Keratinocyte (primary cell): ENCODE measurements around the gene SHISA5. TPM values are rescaled to one million over a fixed set of nuclear protein-coding genes. Genes with fewer than 3 reads are reported as not detected.
"Not testable (repeated sequence)": the region's sequence is repeated elsewhere in the genome, so short reads cannot be mapped to it uniquely, and the experiment has no call there.

ENCODE experiments used
- DNase-seq: peaks from one replicate; pipeline ENCODE4 v3.0.0-alpha.2; 2011; ENCODE audit warnings: low read depth, missing footprints, low spot score
- FAIRE-seq: peaks from 2 replicates; lab custom pipeline; 2011; peaks lifted over from hg19 to GRCh38; lab: Jason Lieb, UNC
- H2AFZ ChIP-seq: 2 replicates; pipeline ENCODE4 v1.6.0; 2012; ENCODE audit warnings: low read length, control low read depth, inconsistent platforms; ENCODE audit not compliant: control insufficient read depth
- H3K27ac ChIP-seq: 2 replicates; pipeline ENCODE4 v1.5.1; 2011; ENCODE audit warnings: low read length; ENCODE audit not compliant: control insufficient read depth, insufficient read depth
- H3K27me3 ChIP-seq: 3 replicates; pipeline ENCODE4 v1.6.0; 2011; ENCODE audit warnings: low read length; ENCODE audit not compliant: control insufficient read depth, insufficient read depth; ENCODE audit errors: extremely low read depth
- H3K36me3 ChIP-seq, 2 experiments: 2 replicates in 1 of 2; 3 replicates in 1 of 2; pipeline ENCODE4 v1.5.1; 2011; ENCODE audit warnings: low read length in 2 of 2, mild to moderate bottlenecking in 1 of 2; ENCODE audit not compliant: control insufficient read depth in 2 of 2, insufficient read depth in 2 of 2; ENCODE audit errors: extremely low read depth in 1 of 2
- H3K4me1 ChIP-seq: 3 replicates; pipeline ENCODE4 v1.5.1; 2011; ENCODE audit warnings: low read length; ENCODE audit not compliant: control insufficient read depth, insufficient read depth; ENCODE audit errors: extremely low read depth
- H3K4me2 ChIP-seq: 3 replicates; pipeline ENCODE4 v1.6.0; 2011; ENCODE audit warnings: low read depth, low read length; ENCODE audit not compliant: control insufficient read depth, insufficient read depth; ENCODE audit errors: extremely low read depth
- H3K4me3 ChIP-seq, 3 experiments: fragments of 200-600 bp in 1 of 3; sonication (generic) in 1 of 3; 2 replicates in 2 of 3; 3 replicates in 1 of 3; pipeline ENCODE4 v1.5.1; 2011 to 2016; ENCODE audit warnings: low read length in 3 of 3, mild to moderate bottlenecking in 3 of 3, control low read depth in 2 of 3, inconsistent platforms in 1 of 3, low read depth in 1 of 3, mixed read lengths in 1 of 3, mixed run types in 1 of 3, moderate library complexity in 1 of 3; ENCODE audit not compliant: control insufficient read depth in 2 of 3, insufficient read depth in 2 of 3; ENCODE audit errors: extremely low read depth in 1 of 3
- H3K79me2 ChIP-seq: 2 replicates; pipeline ENCODE4 v1.6.0; 2012; ENCODE audit warnings: low read length; ENCODE audit not compliant: control insufficient read depth, insufficient read depth
- H3K9ac ChIP-seq: 3 replicates; pipeline ENCODE4 v1.6.0; 2011; ENCODE audit warnings: low read length; ENCODE audit not compliant: control insufficient read depth, insufficient read depth; ENCODE audit errors: extremely low read depth
- H3K9me1 ChIP-seq: 3 replicates; pipeline ENCODE4 v1.6.0; 2011; ENCODE audit warnings: low read length; ENCODE audit not compliant: control insufficient read depth, insufficient read depth; ENCODE audit errors: extremely low read depth
- H3K9me3 ChIP-seq: 2 replicates; pipeline ENCODE4 v1.5.1; 2012; ENCODE audit warnings: low read depth, low read length; ENCODE audit not compliant: control insufficient read depth
- H4K20me1 ChIP-seq: 3 replicates; pipeline ENCODE4 v1.6.0; 2011; ENCODE audit warnings: low read length; ENCODE audit not compliant: control insufficient read depth, insufficient read depth; ENCODE audit errors: extremely low read depth
- EZH2 ChIP-seq: IDR thresholded peaks from one replicate; pipeline ENCODE4 v1.6.1; 2012; ENCODE audit warnings: inconsistent platforms, mild to moderate bottlenecking, low read length, moderate library complexity
- dilution Hi-C: fragments of 300-500 bp; cut with MboI; formaldehyde crosslinking; loops from one replicate; pipeline ENCODE4 v1.7.0; 2020; ENCODE audit warnings: low sequenced_read_pairs; ENCODE audit not compliant: extremely low pct_ligation_motif_present
- polyA plus RNA-seq, 5 experiments: library from polyadenylated mRNA; depleted of rRNA in 3 of 5; stranded (reverse) in 3 of 5; stranded (forward) in 1 of 5; unstranded in 1 of 5; fragments of >200 nt; gene quantifications; 1 replicate in 1 of 5; 2 replicates in 3 of 5; 3 replicates in 1 of 5; pipeline versions ENCODE4 v1.2.1 to v1.2.3, GENCODE V29; 2011 to 2012; ENCODE audit warnings: missing spikeins in 2 of 5, low read depth in 1 of 5, low replicate concordance in 1 of 5
- TF ChIP-seq, protein P1 (sequence below), 3 experiments: IDR thresholded peaks in 1 of 3; conservative IDR thresholded peaks in 1 of 3; optimal IDR thresholded peaks in 1 of 3; 2 replicates in 2 of 3; 3 replicates in 1 of 3; pipeline versions ENCODE3 to v1.5.1; 2011; ENCODE audit warnings: low read length in 3 of 3, mild to moderate bottlenecking in 3 of 3, moderate library complexity in 2 of 3, control low read depth in 1 of 3, inconsistent platforms in 1 of 3; ENCODE audit not compliant: insufficient read depth in 2 of 3; ENCODE audit errors: extremely low read depth in 1 of 3

SHISA5 gene
- polyA plus RNA-seq, 1 donor (not counting 4 experiments of a cell fraction or from before 2014, with no cell fraction given): 94.4 TPM

DNA sequence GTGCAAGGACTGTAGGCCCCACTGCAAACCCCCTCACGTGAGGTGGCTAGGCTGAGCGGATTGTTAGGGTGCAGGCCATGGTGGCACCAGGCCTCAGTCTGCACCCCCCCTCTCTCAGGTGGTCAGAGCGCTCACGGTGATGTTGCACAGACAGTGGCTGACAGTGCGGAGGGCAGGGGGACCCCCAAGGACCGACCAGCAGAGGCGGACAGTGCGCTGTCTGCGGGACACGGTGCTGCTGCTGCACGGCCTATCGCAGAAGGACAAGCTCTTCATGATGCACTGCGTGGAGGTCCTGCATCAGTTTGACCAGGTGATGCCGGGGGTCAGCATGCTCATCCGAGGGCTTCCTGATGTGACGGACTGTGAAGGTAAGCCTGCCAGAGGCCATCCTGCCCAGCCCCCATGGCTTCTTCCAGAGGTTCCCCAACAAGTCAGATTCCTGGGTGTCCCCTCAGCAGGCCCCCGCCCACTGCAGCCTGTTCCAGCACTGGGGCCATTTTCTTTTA lies 39.2 kb downstream of the SHISA5 start:
- H3K4me2 ChIP-seq: no peak overlapping the region
- H3K9ac ChIP-seq: no peak overlapping the region

DNA sequence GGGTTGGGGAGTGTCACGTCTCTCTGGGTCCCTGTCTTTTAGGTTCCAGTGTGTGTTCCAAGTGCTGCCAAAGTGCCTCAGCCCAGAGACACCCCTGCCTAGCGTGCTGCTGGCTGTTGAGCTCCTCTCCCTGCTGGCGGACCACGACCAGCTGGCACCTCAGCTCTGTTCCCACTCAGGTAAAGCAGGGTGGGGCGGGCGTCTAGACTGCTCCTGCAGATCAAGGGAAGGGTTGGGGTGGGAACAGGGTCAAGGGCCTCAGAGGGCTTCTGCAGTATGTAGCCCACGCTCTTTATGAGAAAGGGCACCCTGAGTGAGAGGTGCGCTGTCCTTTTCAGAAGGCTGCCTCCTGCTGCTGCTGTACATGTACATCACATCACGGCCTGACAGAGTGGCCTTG lies 40.3 kb downstream of the SHISA5 start:
- FAIRE-seq: no peak
- Histone ChIP-seq H3K27me3 (no peaks in the 10 kb centered on the region), H3K9ac (no peak overlapping the region), H2AFZ (no peak overlapping the region), H3K9me1 (no peaks in the 10 kb centered on the region), H3K36me3 (peaks cover 18 to 50% of the 10 kb centered on the region in 2 experiments), H3K79me2 (peaks cover 19% of the 10 kb centered on the region), H4K20me1 (no peaks in the 10 kb centered on the region), H3K4me3 (no peak overlapping the region), H3K9me3 (no peaks in the 10 kb centered on the region), H3K4me2 (no peak overlapping the region), H3K27ac (no peak overlapping the region), H3K4me1 (peaks cover 33% of the 10 kb centered on the region)
- DNase-seq: no peak
- TF ChIP-seq EZH2: no peak
- TF ChIP-seq, protein P1, sequence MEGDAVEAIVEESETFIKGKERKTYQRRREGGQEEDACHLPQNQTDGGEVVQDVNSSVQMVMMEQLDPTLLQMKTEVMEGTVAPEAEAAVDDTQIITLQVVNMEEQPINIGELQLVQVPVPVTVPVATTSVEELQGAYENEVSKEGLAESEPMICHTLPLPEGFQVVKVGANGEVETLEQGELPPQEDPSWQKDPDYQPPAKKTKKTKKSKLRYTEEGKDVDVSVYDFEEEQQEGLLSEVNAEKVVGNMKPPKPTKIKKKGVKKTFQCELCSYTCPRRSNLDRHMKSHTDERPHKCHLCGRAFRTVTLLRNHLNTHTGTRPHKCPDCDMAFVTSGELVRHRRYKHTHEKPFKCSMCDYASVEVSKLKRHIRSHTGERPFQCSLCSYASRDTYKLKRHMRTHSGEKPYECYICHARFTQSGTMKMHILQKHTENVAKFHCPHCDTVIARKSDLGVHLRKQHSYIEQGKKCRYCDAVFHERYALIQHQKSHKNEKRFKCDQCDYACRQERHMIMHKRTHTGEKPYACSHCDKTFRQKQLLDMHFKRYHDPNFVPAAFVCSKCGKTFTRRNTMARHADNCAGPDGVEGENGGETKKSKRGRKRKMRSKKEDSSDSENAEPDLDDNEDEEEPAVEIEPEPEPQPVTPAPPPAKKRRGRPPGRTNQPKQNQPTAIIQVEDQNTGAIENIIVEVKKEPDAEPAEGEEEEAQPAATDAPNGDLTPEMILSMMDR (optimal IDR thresholded peaks at IDR 0.05 in 1 of 3, IDR thresholded peaks at IDR 0.05 in 1 of 3, conservative IDR thresholded peaks at IDR 0.05 in 1 of 3; ENCODE audit: extremely low read depth in 1 of 3, insufficient read depth in 2 of 3, low read length in 3 of 3): no peak
- dilution Hi-C loops: no loop called here

More for the DNA sequence above, 39.2 kb downstream of the SHISA5 start:
- H3K27me3 ChIP-seq: no peaks in the 10 kb centered on the region
- H3K4me1 ChIP-seq: peaks cover 31% of the 10 kb centered on the region
- H3K4me3 ChIP-seq: no peak overlapping the region
- peaks cover 17 to 42% of the 10 kb centered on the region in 2 experiments for H3K36me3 ChIP-seq
- no peak overlapping the region for H2AFZ ChIP-seq
- TF ChIP-seq, protein P1 (optimal IDR thresholded peaks at IDR 0.05 in 1 of 3, IDR thresholded peaks at IDR 0.05 in 1 of 3, conservative IDR thresholded peaks at IDR 0.05 in 1 of 3; ENCODE audit: extremely low read depth in 1 of 3, insufficient read depth in 2 of 3, low read length in 3 of 3): no peak
- no peak for TF ChIP-seq EZH2
- FAIRE-seq: no peak
- peak overlapping the region; percentile 98 for H3K27ac ChIP-seq
- H4K20me1 ChIP-seq: no peaks in the 10 kb centered on the region
- no peaks in the 10 kb centered on the region for H3K9me3 ChIP-seq
- H3K79me2 ChIP-seq: peaks cover 30% of the 10 kb centered on the region
- DNase-seq: no peak
- no peaks in the 10 kb centered on the region for H3K9me1 ChIP-seq
- dilution Hi-C loops: no loop called here

DNA sequence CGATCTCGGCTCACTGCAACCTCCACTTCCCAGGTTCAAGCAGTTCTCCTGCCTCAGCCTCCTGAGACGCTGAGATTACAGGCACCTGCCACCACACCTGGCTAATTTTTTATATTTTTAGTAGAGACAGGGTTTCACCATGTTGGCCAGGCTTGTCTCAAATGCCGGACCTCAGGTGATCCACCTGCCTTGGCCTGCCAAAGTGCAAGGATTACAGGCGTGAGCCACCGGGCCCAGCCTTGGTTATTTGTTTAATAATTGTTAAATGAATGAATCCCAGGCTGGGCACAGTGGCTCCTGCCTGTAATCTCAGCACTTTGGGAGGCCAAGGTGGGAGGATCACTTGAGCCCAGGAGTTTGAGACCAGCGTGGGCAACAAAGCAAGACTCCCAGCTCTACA lies 42.2 kb downstream of the SHISA5 start:
- H3K79me2 ChIP-seq, H4K20me1 ChIP-seq, H2AFZ ChIP-seq, H3K4me3 ChIP-seq, H3K27me3 ChIP-seq, H3K27ac ChIP-seq, DNase-seq, H3K9me1 ChIP-seq, H3K9ac ChIP-seq, dilution Hi-C loops, H3K9me3 ChIP-seq, FAIRE-seq, H3K4me2 ChIP-seq: not testable (repeated sequence)
- Histone ChIP-seq H3K36me3 (peaks cover 14 to 32% of the 10 kb centered on the region in 2 experiments), H3K4me1 (peaks cover 19% of the 10 kb centered on the region)
